K562 (cell line): ENCODE data around the gene CYLD. TPM values are rescaled to one million over a fixed set of nuclear protein-coding genes. Genes with fewer than 3 reads are reported as not detected.

Experiments used
- ATAC-seq: fragments of 200-7000 bp; cut with Tn5 transposase; 3 replicates; pipeline ENCODE4 v1.9.1; 2020; ENCODE audit warnings: moderate library complexity
- BruUV-seq: library from RNA; stranded (reverse); fragments of 400-500 nt; replicated peaks from 2 replicates; lab custom pipeline; 2021; lab: Mats Ljungman, UMichigan
- CTCF ChIA-PET: fragments of 300-600 bp; formaldehyde crosslinking; extraction: SDS; loops from one replicate; lab custom pipeline; 2021; ENCODE audit warnings: low intra/inter-chr PET ratio; lab: Yijun Ruan, JAX
- POLR2A ChIA-PET: fragments of 300-600, 350-650 bp; sonication (Branson Sonifier 250); formaldehyde crosslinking; extraction: SDS; loops from one replicate; lab custom pipeline; 2021; ENCODE audit warnings: antibody characterized with exemption, inconsistent platforms; lab: Yijun Ruan, JAX
- DNase-seq, 4 experiments: peaks; one replicate each; pipeline versions ENCODE4 v3.0.0 to v3.0.0-alpha.2; 2011 to 2018; ENCODE audit warnings: low spot score in 3 of 4, mixed read lengths in 3 of 4; ENCODE audit errors: extremely low read depth in 1 of 4
- FAIRE-seq: peaks from 2 replicates; lab custom pipeline; 2011; peaks lifted over from hg19 to GRCh38; lab: Jason Lieb, UNC
- H2AFZ ChIP-seq: 2 replicates; pipeline ENCODE4 v1.6.0; 2011; ENCODE audit warnings: low read depth, low read length, control low read depth, inconsistent platforms
- H3K27ac ChIP-seq: fragments of 200-600 bp; 3 replicates; pipeline ENCODE4 v1.8.0; 2011; ENCODE audit warnings: low read depth, mild to moderate bottlenecking, control low read depth, inconsistent platforms, low read length, moderate library complexity, mixed read lengths; ENCODE audit errors: extremely low read depth
- H3K27me3 ChIP-seq, 2 experiments: fragments of 300-600 bp in 1 of 2; 2 replicates in 1 of 2; 3 replicates in 1 of 2; pipeline versions ENCODE4 v1.6.0 to v1.8.0; 2011; ENCODE audit warnings: inconsistent platforms in 2 of 2, low read length in 2 of 2, mild to moderate bottlenecking in 1 of 2, mixed read lengths in 1 of 2, moderate library complexity in 1 of 2; ENCODE audit not compliant: control insufficient read depth in 2 of 2, insufficient read depth in 2 of 2
- H3K36me3 ChIP-seq: fragments of 300-600 bp; 3 replicates; pipeline ENCODE4 v1.8.0; 2011; ENCODE audit warnings: mild to moderate bottlenecking, low read length, inconsistent platforms; ENCODE audit not compliant: control insufficient read depth, insufficient read depth
- H3K4me1 ChIP-seq, 2 experiments: fragments of 200-600 bp in 1 of 2; replicated peaks in 1 of 2; 2 replicates in 1 of 2; 3 replicates in 1 of 2; pipeline versions ENCODE4 v1.5.1 to v1.8.0; 2011; ENCODE audit warnings: inconsistent platforms in 2 of 2, low read length in 2 of 2, mild to moderate bottlenecking in 1 of 2, mixed read lengths in 1 of 2, moderate library complexity in 1 of 2; ENCODE audit not compliant: control insufficient read depth in 2 of 2, insufficient read depth in 2 of 2
- H3K4me2 ChIP-seq: 2 replicates; pipeline ENCODE4 v1.6.1; 2011; ENCODE audit warnings: low read length, control low read depth, inconsistent platforms, mixed read lengths; ENCODE audit not compliant: insufficient read depth
- H3K4me3 ChIP-seq: fragments of 200-600 bp; sonication (generic), shearing (Covaris generic); 2 replicates; pipeline ENCODE4 v1.5.1; 2016; ENCODE audit warnings: control low read depth, inconsistent platforms
- H3K79me2 ChIP-seq: fragments of 200-600 bp; 3 replicates; pipeline ENCODE4 v1.8.0; 2011; ENCODE audit warnings: low read length, inconsistent platforms; ENCODE audit not compliant: control insufficient read depth, insufficient read depth
- H3K9ac ChIP-seq, 2 experiments: 2 replicates each; pipeline versions ENCODE4 v1.6.0 to v1.6.1; 2011; ENCODE audit warnings: low read depth in 2 of 2, low read length in 2 of 2, control low read depth in 1 of 2, inconsistent platforms in 1 of 2, mild to moderate bottlenecking in 1 of 2, mixed read lengths in 1 of 2; ENCODE audit not compliant: insufficient read depth in 1 of 2
- H3K9me1 ChIP-seq: one replicate; pipeline ENCODE4 v1.6.0; 2011; ENCODE audit warnings: inconsistent platforms, mild to moderate bottlenecking, low read length, moderate library complexity; ENCODE audit not compliant: control insufficient read depth, insufficient read depth
- H3K9me3 ChIP-seq: replicated peaks from 2 replicates; pipeline ENCODE4 v1.5.1; 2011; ENCODE audit warnings: low read depth, low read length, inconsistent platforms; ENCODE audit not compliant: control insufficient read depth, insufficient read depth
- H4K20me1 ChIP-seq: replicated peaks from 2 replicates; pipeline ENCODE4 v1.6.1; 2011; ENCODE audit warnings: low read length, inconsistent platforms, mixed read lengths; ENCODE audit not compliant: control insufficient read depth, insufficient read depth
- E2F1 ChIP-seq: sonication (generic); formaldehyde crosslinking; IDR thresholded peaks from 2 replicates; pipeline ENCODE4 v1.8.1; 2023; ENCODE audit warnings: mild to moderate bottlenecking, missing genetic modification reagents, moderate library complexity
- KAT7 ChIP-seq: sonication (generic); formaldehyde crosslinking; IDR thresholded peaks from 2 replicates; pipeline ENCODE4 v1.8.0; 2022; ENCODE audit warnings: missing genetic modification reagents, mild to moderate bottlenecking, borderline replicate concordance
- POLR2AphosphoS2 ChIP-seq: IDR thresholded peaks from 2 replicates; pipeline ENCODE4 v1.6.1; 2012; ENCODE audit warnings: low read length, improper control_type of control experiment
- ZC3H8 ChIP-seq: fragments of 450-650 bp; IDR thresholded peaks from 2 replicates; pipeline ENCODE4 v1.6.1; 2017
- WGBS: fragments of 100-300 bp; shearing (Covaris generic); methylation state at CpG from one replicate; pipeline ENCODE4 v1.1.6; 2016; ENCODE audit warnings: low coverage, mixed read lengths; ENCODE audit not compliant: insufficient coverage; ENCODE audit errors: missing lambda C conversion rate; 5-methylcytosine and 5-hydroxymethylcytosine counted together
- in situ Hi-C: fragments of 300-500 bp; cut with MboI; formaldehyde crosslinking; loops from 4 replicates; pipeline ENCODE4 v1.15.0; 2018; ENCODE audit warnings: inconsistent platforms, mixed read lengths
- intact Hi-C: fragments of 100-400 bp; cut with micrococcal nuclease; formaldehyde crosslinking; loops from 2 replicates; pipeline ENCODE4 v1.14.2; 2022
- polyA plus RNA-seq, 8 experiments: library from polyadenylated mRNA; depleted of rRNA in 4 of 8; stranded (reverse) in 5 of 8; unstranded in 3 of 8; fragments of >200 nt; fragmentation: Nextera tagmentation in 2 of 8; fragmentation: Illumina TruSeq in 1 of 8; extraction: Ambion mirVana in 2 of 8; extraction: Trizol in 1 of 8; gene quantifications; 2 replicates each; pipeline versions ENCODE4 v1.2.1 to v1.2.3, GENCODE V29; 2011 to 2014; ENCODE audit warnings: inconsistent platforms in 1 of 8, missing spikeins in 1 of 8
- total RNA-seq, 7 experiments: library from RNA; depleted of rRNA in 6 of 7; stranded (reverse); fragments of >200 nt in 6 of 7; fragmentation: Illumina TruSeq in 2 of 7; extraction: Trizol in 2 of 7; gene quantifications; 2 replicates each; pipeline versions ENCODE4 v1.2.1 to v1.2.3, GENCODE V29; 2011 to 2021; ENCODE audit warnings: low replicate concordance in 1 of 7

Gene CYLD
- total and polyA plus RNA-seq, 9 of the 15 experiments (the other 6 are each of a cell fraction or from before 2014, with no cell fraction given), result 3.4 to 7.4 (median 5.3) TPM

- Histone ChIP-seq H3K4me2 (no peak overlapping the region), H3K79me2 (no peaks in the 10 kb centered on the region), H3K4me3 (no peak overlapping the region), H3K27me3 (no peaks in the 10 kb centered on the region), H3K36me3 (no peaks in the 10 kb centered on the region), H3K27ac (no peak overlapping the region), H3K9me3 (no peaks in the 10 kb centered on the region), H3K9me1 (no peaks in the 10 kb centered on the region), H3K9ac (no peak overlapping the region), H2AFZ (no peak overlapping the region), H4K20me1 (no peaks in the 10 kb centered on the region), H3K4me1 (no peaks in the 10 kb centered on the region)
- BruUV-seq, result no TSS peak
- TF ChIP-seq POLR2AphosphoS2 (no peak), E2F1 (CRISPR knock-in tag) (no peak), KAT7 (CRISPR knock-in tag) (no peak), ZC3H8 (no peak)
- in situ Hi-C loops (no loop called here), intact Hi-C loops (no loop called here)
- WGBS, result 41% methylated on average over 6 of the region's 6 CpGs
- ATAC-seq, result no peak
- no peak for DNase-seq
- POLR2A ChIA-PET, result no interaction called here
- CTCF ChIA-PET, result no interaction called here
- no peak for FAIRE-seq
These were observed 9.6 kb downstream of the CYLD start for GRCh38 chr16:50751528-50751927.
